Measurements from ENCODE around the gene CERKL. TPM values are rescaled to one million over a fixed set of nuclear protein-coding genes. Genes with fewer than 3 reads are reported as not detected.

CERKL gene
- total RNA-seq, 1 donor from 2014 or later: 5.8 TPM

DNA sequence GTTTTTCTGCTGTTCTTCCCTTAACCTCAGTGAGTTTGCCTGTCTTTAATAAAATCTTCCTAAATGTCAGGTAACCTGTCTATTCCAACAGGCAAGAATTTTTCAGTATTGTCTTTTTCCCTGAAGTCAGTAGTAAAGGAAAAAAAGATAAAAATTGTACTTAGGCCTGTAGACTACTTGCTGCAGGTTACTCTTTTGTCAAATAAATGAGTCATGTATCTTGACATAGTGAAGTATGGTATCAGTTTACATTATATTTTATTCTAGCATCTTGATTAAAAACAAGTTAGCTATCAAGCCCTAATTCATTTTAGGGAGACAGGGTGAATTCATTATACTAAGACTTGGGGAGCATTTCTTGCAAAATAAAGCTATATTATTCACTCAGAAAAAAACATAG lies 139.9 kb downstream of the CERKL start:
- no peak for DNase-seq (ENCODE audit: low spot score)

GRCh38 chr2:181515719-181516118 lies 141.2 kb downstream of the CERKL start:
- DNase-seq (ENCODE audit: low spot score): no peak

GRCh38 chr2:181500201-181500600 lies 156.7 kb downstream of the CERKL start:
- no peak for DNase-seq (ENCODE audit: low spot score)

GRCh38 chr2:181499231-181499630 lies 157.7 kb downstream of the CERKL start:
- DNase-seq (ENCODE audit: low spot score): no peak

Other genes starting within 250 kb of the CERKL start
- 21.4 TPM for gene ITGA4, start 199.7 kb downstream of the CERKL start, total RNA-seq (ENCODE audit: insufficient read depth, low replicate concordance)
- 5.3 TPM for gene NEUROD1, start 23.4 kb upstream of the CERKL start, total RNA-seq (ENCODE audit: insufficient read depth, low replicate concordance)
- 284 TPM for gene ITPRID2, start 234.6 kb upstream of the CERKL start, total RNA-seq (ENCODE audit: insufficient read depth, low replicate concordance)